Inferior parietal cortex (tissue), 1 donor: ENCODE data around the gene IL17C.

ENCODE experiments used
- DNase-seq: peaks from one replicate; pipeline ENCODE4 v3.0.0-alpha.2; 2016; ENCODE audit errors: extremely low spot score

Gene IL17C

GRCh38 chr16:88610080-88610479 lies 28.3 kb upstream of the IL17C start:
- no peak for DNase-seq

GRCh38 chr16:88610909-88611812 lies 27.2 kb upstream of the IL17C start:
- no peak for DNase-seq

- no peak for DNase-seq
Measured at GRCh38 chr16:88613293-88613692, 25.1 kb upstream of the IL17C start.

GRCh38 chr16:88613911-88614817 lies 24.2 kb upstream of the IL17C start:
- no peak for DNase-seq

GRCh38 chr16:88614818-88615580 lies 23.4 kb upstream of the IL17C start:
- no peak for DNase-seq

- no peak for DNase-seq
Measured at GRCh38 chr16:88616320-88616719, 22.1 kb upstream of the IL17C start.

GRCh38 chr16:88616736-88617135 lies 21.6 kb upstream of the IL17C start:
- no peak for DNase-seq

- no peak for DNase-seq
Measured at GRCh38 chr16:88617268-88618031, 20.9 kb upstream of the IL17C start.

- no peak for DNase-seq
Measured at GRCh38 chr16:88618182-88618955, 20.0 kb upstream of the IL17C start.

- no peak for DNase-seq
Measured at GRCh38 chr16:88618956-88619667, 19.3 kb upstream of the IL17C start.

- DNase-seq, result no peak
Measured at GRCh38 chr16:88619859-88620815, 18.2 kb upstream of the IL17C start.

GRCh38 chr16:88622125-88622524 lies 16.2 kb upstream of the IL17C start:
- no peak for DNase-seq

- peak; percentile 6 for DNase-seq
Measured at GRCh38 chr16:88622866-88623265, 15.5 kb upstream of the IL17C start.

- no peak for DNase-seq
Measured at GRCh38 chr16:88623858-88624257, 14.5 kb upstream of the IL17C start.

GRCh38 chr16:88624481-88624880 lies 13.9 kb upstream of the IL17C start:
- no peak for DNase-seq

- DNase-seq, result no peak
Measured at GRCh38 chr16:88624977-88625576, 13.3 kb upstream of the IL17C start.

- DNase-seq, result no peak
Measured at GRCh38 chr16:88626646-88627045, 11.7 kb upstream of the IL17C start.
